K562 (cell line): ENCODE data around the gene SPRR2E. TPM values are rescaled to one million over a fixed set of nuclear protein-coding genes. Genes with fewer than 3 reads are reported as not detected.
A peak's percentile ranks its signal among the peaks of the same experiment; 100 is the strongest.

Experiments
- ARID1B ChIP-seq: fragments of 450-650 bp; IDR thresholded peaks from 2 replicates; pipeline ENCODE4 v1.6.1; 2016; ENCODE audit warnings: antibody characterized with exemption, mild to moderate bottlenecking, inconsistent platforms
- CTBP1 ChIP-seq: fragments of 450-650 bp; IDR thresholded peaks from 2 replicates; pipeline ENCODE4 v1.6.1; 2016; ENCODE audit warnings: borderline replicate concordance
- CXXC5 ChIP-seq: fragments of 250-450 bp; sonication (Bioruptor Pico); IDR thresholded peaks from 2 replicates; pipeline ENCODE4 v1.8.0; 2022; ENCODE audit warnings: inconsistent platforms, mild to moderate bottlenecking, moderate library complexity
- DPF2 ChIP-seq: fragments of 450-650 bp; IDR thresholded peaks from 2 replicates; pipeline ENCODE4 v1.6.1; 2016
- ESRRA ChIP-seq: fragments of 450-650 bp; IDR thresholded peaks from 2 replicates; pipeline ENCODE4 v1.6.1; 2014; ENCODE audit warnings: low read depth, mild to moderate bottlenecking, moderate library complexity, borderline replicate concordance
- MCM2 ChIP-seq: fragments of 450-650 bp; IDR thresholded peaks from 2 replicates; pipeline ENCODE4 v1.6.1; 2017; ENCODE audit warnings: low read depth, mild to moderate bottlenecking
- MEIS2 ChIP-seq: fragments of 450-650 bp; IDR thresholded peaks from 2 replicates; pipeline ENCODE4 v1.6.1; 2014; ENCODE audit warnings: mild to moderate bottlenecking; ENCODE audit not compliant: partially characterized antibody
- NFRKB ChIP-seq: fragments of 450-650 bp; IDR thresholded peaks from 2 replicates; pipeline ENCODE4 v1.6.1; 2016; ENCODE audit warnings: low read depth
- SMAD4 ChIP-seq: fragments of 250-450 bp; sonication (Bioruptor Pico); conservative IDR thresholded peaks from 2 replicates; pipeline ENCODE4 v1.8.0; 2021; ENCODE audit warnings: inconsistent platforms, mild to moderate bottlenecking, moderate library complexity
- SMARCB1 ChIP-seq: IDR thresholded peaks from 2 replicates; pipeline ENCODE4 v1.6.1; 2011; ENCODE audit warnings: improper control_type of control experiment, low read depth; ENCODE audit not compliant: insufficient read length
- SMC3 ChIP-seq: conservative IDR thresholded peaks from 2 replicates; pipeline ENCODE4 v1.6.1; 2011; ENCODE audit warnings: low read depth, low read length, improper control_type of control experiment; ENCODE audit not compliant: insufficient read depth
- polyA plus RNA-seq, 8 experiments: library from polyadenylated mRNA; depleted of rRNA in 4 of 8; stranded (reverse) in 5 of 8; unstranded in 3 of 8; fragments of >200 nt; fragmentation: Nextera tagmentation in 2 of 8; fragmentation: Illumina TruSeq in 1 of 8; extraction: Ambion mirVana in 2 of 8; extraction: Trizol in 1 of 8; gene quantifications; 2 replicates each; pipeline versions ENCODE4 v1.2.1 to v1.2.3, GENCODE V29; 2011 to 2014; ENCODE audit warnings: inconsistent platforms in 1 of 8, missing spikeins in 1 of 8
- total RNA-seq, 7 experiments: library from RNA; depleted of rRNA in 6 of 7; stranded (reverse); fragments of >200 nt in 6 of 7; fragmentation: Illumina TruSeq in 2 of 7; extraction: Trizol in 2 of 7; gene quantifications; 2 replicates each; pipeline versions ENCODE4 v1.2.1 to v1.2.3, GENCODE V29; 2011 to 2021; ENCODE audit warnings: low replicate concordance in 1 of 7
- TF ChIP-seq, protein P1 (sequence below): fragments of 250-450 bp; sonication (Bioruptor Pico); IDR thresholded peaks from 2 replicates; pipeline ENCODE4 v1.4.0; 2020
- TF ChIP-seq, protein P2 (sequence below): fragments of 450-650 bp; IDR thresholded peaks from 2 replicates; pipeline ENCODE4 v1.6.1; 2016
- TF ChIP-seq, protein P3 (sequence below): sonication (generic); formaldehyde crosslinking; IDR thresholded peaks from 2 replicates; pipeline ENCODE4 v1.9.0; 2022; ENCODE audit warnings: mild to moderate bottlenecking, missing genetic modification reagents
- TF ChIP-seq, protein P4 (sequence below): sonication (generic); IDR thresholded peaks from 2 replicates; pipeline ENCODE4 v1.6.1; 2016
- TF ChIP-seq, protein P5 (sequence below): fragments of 250-450 bp; sonication (Bioruptor Pico); IDR thresholded peaks from 2 replicates; pipeline ENCODE4 v1.4.0; 2020; ENCODE audit warnings: mild to moderate bottlenecking, moderate library complexity, borderline replicate concordance

SPRR2E gene
- total and polyA plus RNA-seq, 9 of the 15 experiments (the other 6 are each of a cell fraction or from before 2014, with no cell fraction given) = not detected

DNA sequence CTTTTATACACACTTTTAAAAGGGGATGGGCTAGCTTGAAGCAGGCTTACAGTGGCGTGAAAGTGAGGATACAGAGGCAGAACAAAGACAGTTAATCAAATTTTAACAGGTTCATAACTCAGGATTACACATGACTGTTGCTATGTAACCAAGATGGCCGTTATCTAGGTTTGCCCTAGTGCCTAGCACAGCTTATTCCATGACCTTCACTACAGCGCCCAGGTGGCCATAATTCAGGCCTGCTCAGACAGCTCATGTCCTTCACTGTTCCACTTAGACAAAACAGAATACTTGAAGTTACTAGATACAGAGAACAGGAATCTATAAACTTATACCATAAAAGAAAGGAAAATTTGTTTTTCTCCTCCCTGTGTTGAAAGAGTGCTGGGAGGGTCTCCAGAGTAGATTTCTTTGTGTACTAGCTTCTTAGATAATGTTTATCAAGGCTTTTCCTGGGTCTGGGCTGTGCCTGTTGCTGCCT is 25.2 kb upstream of the SPRR2E start (continued):
- TF ChIP-seq, protein P1, sequence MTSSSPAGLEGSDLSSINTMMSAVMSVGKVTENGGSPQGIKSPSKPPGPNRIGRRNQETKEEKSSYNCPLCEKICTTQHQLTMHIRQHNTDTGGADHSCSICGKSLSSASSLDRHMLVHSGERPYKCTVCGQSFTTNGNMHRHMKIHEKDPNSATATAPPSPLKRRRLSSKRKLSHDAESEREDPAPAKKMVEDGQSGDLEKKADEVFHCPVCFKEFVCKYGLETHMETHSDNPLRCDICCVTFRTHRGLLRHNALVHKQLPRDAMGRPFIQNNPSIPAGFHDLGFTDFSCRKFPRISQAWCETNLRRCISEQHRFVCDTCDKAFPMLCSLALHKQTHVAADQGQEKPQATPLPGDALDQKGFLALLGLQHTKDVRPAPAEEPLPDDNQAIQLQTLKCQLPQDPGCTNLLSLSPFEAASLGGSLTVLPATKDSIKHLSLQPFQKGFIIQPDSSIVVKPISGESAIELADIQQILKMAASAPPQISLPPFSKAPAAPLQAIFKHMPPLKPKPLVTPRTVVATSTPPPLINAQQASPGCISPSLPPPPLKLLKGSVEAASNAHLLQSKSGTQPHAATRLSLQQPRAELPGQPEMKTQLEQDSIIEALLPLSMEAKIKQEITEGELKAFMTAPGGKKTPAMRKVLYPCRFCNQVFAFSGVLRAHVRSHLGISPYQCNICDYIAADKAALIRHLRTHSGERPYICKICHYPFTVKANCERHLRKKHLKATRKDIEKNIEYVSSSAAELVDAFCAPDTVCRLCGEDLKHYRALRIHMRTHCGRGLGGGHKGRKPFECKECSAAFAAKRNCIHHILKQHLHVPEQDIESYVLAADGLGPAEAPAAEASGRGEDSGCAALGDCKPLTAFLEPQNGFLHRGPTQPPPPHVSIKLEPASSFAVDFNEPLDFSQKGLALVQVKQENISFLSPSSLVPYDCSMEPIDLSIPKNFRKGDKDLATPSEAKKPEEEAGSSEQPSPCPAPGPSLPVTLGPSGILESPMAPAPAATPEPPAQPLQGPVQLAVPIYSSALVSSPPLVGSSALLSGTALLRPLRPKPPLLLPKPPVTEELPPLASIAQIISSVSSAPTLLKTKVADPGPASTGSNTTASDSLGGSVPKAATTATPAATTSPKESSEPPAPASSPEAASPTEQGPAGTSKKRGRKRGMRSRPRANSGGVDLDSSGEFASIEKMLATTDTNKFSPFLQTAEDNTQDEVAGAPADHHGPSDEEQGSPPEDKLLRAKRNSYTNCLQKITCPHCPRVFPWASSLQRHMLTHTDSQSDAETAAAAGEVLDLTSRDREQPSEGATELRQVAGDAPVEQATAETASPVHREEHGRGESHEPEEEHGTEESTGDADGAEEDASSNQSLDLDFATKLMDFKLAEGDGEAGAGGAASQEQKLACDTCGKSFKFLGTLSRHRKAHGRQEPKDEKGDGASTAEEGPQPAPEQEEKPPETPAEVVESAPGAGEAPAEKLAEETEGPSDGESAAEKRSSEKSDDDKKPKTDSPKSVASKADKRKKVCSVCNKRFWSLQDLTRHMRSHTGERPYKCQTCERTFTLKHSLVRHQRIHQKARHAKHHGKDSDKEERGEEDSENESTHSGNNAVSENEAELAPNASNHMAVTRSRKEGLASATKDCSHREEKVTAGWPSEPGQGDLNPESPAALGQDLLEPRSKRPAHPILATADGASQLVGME (CRISPR knock-in tag) = no peak
- TF ChIP-seq SMC3 (no peak), DPF2 (peak; percentile 62), MCM2 (no peak), SMAD4 (CRISPR knock-in tag) (0 out of 2 replicates have a peak, but pooled peaks have one; percentile 56), ESRRA (peak; percentile 87), CTBP1 (peak; percentile 65), SMARCB1 (no peak), MEIS2 (peak; percentile 91), ARID1B (peak; percentile 72), NFRKB (0 out of 2 replicates have a peak, but pooled peaks have one; percentile 26), CXXC5 (CRISPR knock-in tag) (0 out of 2 replicates have a peak, but pooled peaks have one; percentile 23)
- TF ChIP-seq, protein P2, sequence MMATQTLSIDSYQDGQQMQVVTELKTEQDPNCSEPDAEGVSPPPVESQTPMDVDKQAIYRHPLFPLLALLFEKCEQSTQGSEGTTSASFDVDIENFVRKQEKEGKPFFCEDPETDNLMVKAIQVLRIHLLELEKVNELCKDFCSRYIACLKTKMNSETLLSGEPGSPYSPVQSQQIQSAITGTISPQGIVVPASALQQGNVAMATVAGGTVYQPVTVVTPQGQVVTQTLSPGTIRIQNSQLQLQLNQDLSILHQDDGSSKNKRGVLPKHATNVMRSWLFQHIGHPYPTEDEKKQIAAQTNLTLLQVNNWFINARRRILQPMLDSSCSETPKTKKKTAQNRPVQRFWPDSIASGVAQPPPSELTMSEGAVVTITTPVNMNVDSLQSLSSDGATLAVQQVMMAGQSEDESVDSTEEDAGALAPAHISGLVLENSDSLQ = peak; percentile 87
- TF ChIP-seq, protein P3, sequence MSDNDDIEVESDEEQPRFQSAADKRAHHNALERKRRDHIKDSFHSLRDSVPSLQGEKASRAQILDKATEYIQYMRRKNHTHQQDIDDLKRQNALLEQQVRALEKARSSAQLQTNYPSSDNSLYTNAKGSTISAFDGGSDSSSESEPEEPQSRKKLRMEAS (CRISPR knock-in tag) = no peak
- TF ChIP-seq, protein P4, sequence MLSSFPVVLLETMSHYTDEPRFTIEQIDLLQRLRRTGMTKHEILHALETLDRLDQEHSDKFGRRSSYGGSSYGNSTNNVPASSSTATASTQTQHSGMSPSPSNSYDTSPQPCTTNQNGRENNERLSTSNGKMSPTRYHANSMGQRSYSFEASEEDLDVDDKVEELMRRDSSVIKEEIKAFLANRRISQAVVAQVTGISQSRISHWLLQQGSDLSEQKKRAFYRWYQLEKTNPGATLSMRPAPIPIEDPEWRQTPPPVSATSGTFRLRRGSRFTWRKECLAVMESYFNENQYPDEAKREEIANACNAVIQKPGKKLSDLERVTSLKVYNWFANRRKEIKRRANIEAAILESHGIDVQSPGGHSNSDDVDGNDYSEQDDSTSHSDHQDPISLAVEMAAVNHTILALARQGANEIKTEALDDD = peak; percentile 15; the same call in 1 of the 2 replicates
- TF ChIP-seq, protein P5, sequence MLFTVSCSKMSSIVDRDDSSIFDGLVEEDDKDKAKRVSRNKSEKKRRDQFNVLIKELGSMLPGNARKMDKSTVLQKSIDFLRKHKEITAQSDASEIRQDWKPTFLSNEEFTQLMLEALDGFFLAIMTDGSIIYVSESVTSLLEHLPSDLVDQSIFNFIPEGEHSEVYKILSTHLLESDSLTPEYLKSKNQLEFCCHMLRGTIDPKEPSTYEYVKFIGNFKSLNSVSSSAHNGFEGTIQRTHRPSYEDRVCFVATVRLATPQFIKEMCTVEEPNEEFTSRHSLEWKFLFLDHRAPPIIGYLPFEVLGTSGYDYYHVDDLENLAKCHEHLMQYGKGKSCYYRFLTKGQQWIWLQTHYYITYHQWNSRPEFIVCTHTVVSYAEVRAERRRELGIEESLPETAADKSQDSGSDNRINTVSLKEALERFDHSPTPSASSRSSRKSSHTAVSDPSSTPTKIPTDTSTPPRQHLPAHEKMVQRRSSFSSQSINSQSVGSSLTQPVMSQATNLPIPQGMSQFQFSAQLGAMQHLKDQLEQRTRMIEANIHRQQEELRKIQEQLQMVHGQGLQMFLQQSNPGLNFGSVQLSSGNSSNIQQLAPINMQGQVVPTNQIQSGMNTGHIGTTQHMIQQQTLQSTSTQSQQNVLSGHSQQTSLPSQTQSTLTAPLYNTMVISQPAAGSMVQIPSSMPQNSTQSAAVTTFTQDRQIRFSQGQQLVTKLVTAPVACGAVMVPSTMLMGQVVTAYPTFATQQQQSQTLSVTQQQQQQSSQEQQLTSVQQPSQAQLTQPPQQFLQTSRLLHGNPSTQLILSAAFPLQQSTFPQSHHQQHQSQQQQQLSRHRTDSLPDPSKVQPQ (CRISPR knock-in tag) = no peak
